IMR-90 (cell line): ENCODE data around the gene ZNF512. TPM values are rescaled to one million over a fixed set of nuclear protein-coding genes. Genes with fewer than 3 reads are reported as not detected.

Source experiments
- ATAC-seq: fragments of 200-7000 bp; cut with Tn5 transposase; 2 replicates; pipeline ENCODE4 v1.9.1; 2020; ENCODE audit warnings: low read depth, mild to moderate bottlenecking, moderate library complexity
- BruUV-seq: library from RNA; stranded (reverse); fragments of 400-500 nt; replicated peaks from 2 replicates; lab custom pipeline; 2021; lab: Mats Ljungman, UMichigan
- CTCF ChIA-PET: fragments of 300-600 bp; formaldehyde crosslinking; extraction: SDS; loops from one replicate; lab custom pipeline; 2021; ENCODE audit warnings: antibody characterized with exemption; lab: Yijun Ruan, JAX
- POLR2A ChIA-PET: fragments of 300-600 bp; sonication (Branson Sonifier 250); formaldehyde crosslinking; loops from one replicate; lab custom pipeline; 2022; ENCODE audit warnings: antibody characterized with exemption; ENCODE audit not compliant: unreplicated experiment; lab: Charles Lee
- DNase-seq: peaks from one replicate; pipeline ENCODE4 v3.0.0; 2013
- H2AFZ ChIP-seq: replicated peaks from 2 replicates; pipeline ENCODE3; 2013; ENCODE audit warnings: low read length, mild to moderate bottlenecking; ENCODE audit not compliant: poor library complexity
- H2AK5ac ChIP-seq: 2 replicates; pipeline ENCODE4 v1.6.1; 2013; ENCODE audit warnings: low read depth, low read length, inconsistent platforms
- H2AK9ac ChIP-seq: replicated peaks from 2 replicates; pipeline ENCODE3; 2013; ENCODE audit warnings: mild to moderate bottlenecking, low read depth, low read length, moderate library complexity; ENCODE audit not compliant: poor library complexity
- H2BK120ac ChIP-seq: 2 replicates; pipeline ENCODE4 v1.6.1; 2013; ENCODE audit warnings: low read depth, low read length, inconsistent platforms
- H2BK15ac ChIP-seq: 3 replicates; pipeline ENCODE4 v1.6.1; 2013; ENCODE audit warnings: low read depth, low read length, inconsistent platforms
- H2BK20ac ChIP-seq: 2 replicates; pipeline ENCODE4 v1.6.1; 2013; ENCODE audit warnings: low read depth, mild to moderate bottlenecking, inconsistent platforms, low read length, moderate library complexity
- H2BK5ac ChIP-seq: 2 replicates; pipeline ENCODE4 v1.6.1; 2013; ENCODE audit warnings: mild to moderate bottlenecking, low read depth, low read length, inconsistent platforms; ENCODE audit not compliant: poor library complexity, severe bottlenecking
- H3K14ac ChIP-seq: replicated peaks from 2 replicates; pipeline ENCODE4 v1.6.1; 2013; ENCODE audit warnings: low read depth, low read length, inconsistent platforms
- H3K18ac ChIP-seq: 2 replicates; pipeline ENCODE4 v1.6.1; 2013; ENCODE audit warnings: low read depth, low read length, control low read depth
- H3K23ac ChIP-seq: 2 replicates; pipeline ENCODE4 v1.6.1; 2013; ENCODE audit warnings: low read depth, low read length, inconsistent platforms
- H3K27ac ChIP-seq: 2 replicates; pipeline ENCODE4 v1.5.1; 2013; ENCODE audit warnings: mild to moderate bottlenecking, control low read depth, low read length; ENCODE audit not compliant: insufficient read depth
- H3K27me3 ChIP-seq: 2 replicates; pipeline ENCODE4 v1.6.1; 2013; ENCODE audit warnings: low read length; ENCODE audit not compliant: control insufficient read depth, insufficient read depth
- H3K36me3 ChIP-seq: 2 replicates; pipeline ENCODE4 v1.6.1; 2013; ENCODE audit warnings: low read length, mixed read lengths; ENCODE audit not compliant: control insufficient read depth, insufficient read depth
- H3K4ac ChIP-seq: 2 replicates; pipeline ENCODE4 v1.6.1; 2013; ENCODE audit warnings: low read depth, low read length, inconsistent platforms
- H3K4me1 ChIP-seq: 2 replicates; pipeline ENCODE4 v1.6.1; 2013; ENCODE audit warnings: low read length, mixed read lengths; ENCODE audit not compliant: control insufficient read depth, insufficient read depth
- H3K4me2 ChIP-seq: 2 replicates; pipeline ENCODE4 v1.6.1; 2013; ENCODE audit warnings: low read depth, mild to moderate bottlenecking, control low read depth, low read length, moderate library complexity
- H3K4me3 ChIP-seq: 2 replicates; pipeline ENCODE4 v1.5.1; 2013; ENCODE audit warnings: low read depth, mild to moderate bottlenecking, control low read depth, low read length, moderate library complexity; ENCODE audit not compliant: insufficient read depth
- H3K56ac ChIP-seq: 2 replicates; pipeline ENCODE4 v1.6.1; 2013; ENCODE audit warnings: low read length, inconsistent platforms; ENCODE audit not compliant: insufficient read depth; ENCODE audit errors: extremely low read depth
- H3K79me1 ChIP-seq, 2 experiments: 2 replicates each; pipeline ENCODE4 v1.6.1; 2013; ENCODE audit warnings: low read length in 2 of 2, inconsistent platforms in 1 of 2, low read depth in 1 of 2
- H3K9ac ChIP-seq: 2 replicates; pipeline ENCODE4 v1.6.1; 2013; ENCODE audit warnings: low read depth, low read length, control low read depth
- H3K9me1 ChIP-seq: 2 replicates; pipeline ENCODE4 v1.6.1; 2013; ENCODE audit warnings: low read length, inconsistent platforms; ENCODE audit not compliant: insufficient read depth
- H3K9me3 ChIP-seq: 2 replicates; pipeline ENCODE4 v1.6.1; 2013; ENCODE audit warnings: low read length; ENCODE audit not compliant: control insufficient read depth, insufficient read depth
- H4K20me1 ChIP-seq: 2 replicates; pipeline ENCODE4 v1.6.1; 2013; ENCODE audit warnings: low read length, inconsistent platforms; ENCODE audit not compliant: insufficient read depth
- H4K5ac ChIP-seq: 2 replicates; pipeline ENCODE4 v1.6.1; 2013; ENCODE audit warnings: mild to moderate bottlenecking, low read depth, low read length, control low read depth
- H4K8ac ChIP-seq, 2 experiments: 2 replicates each; pipeline ENCODE4 v1.6.1; 2013; ENCODE audit warnings: low read depth in 2 of 2, low read length in 2 of 2, control low read depth in 1 of 2, inconsistent platforms in 1 of 2
- H4K91ac ChIP-seq: 2 replicates; pipeline ENCODE4 v1.6.1; 2013; ENCODE audit warnings: low read depth, low read length, inconsistent platforms; ENCODE audit not compliant: insufficient read depth
- BHLHE40 ChIP-seq: fragments of 150-350 bp; IDR thresholded peaks from 2 replicates; pipeline ENCODE4 v1.6.1; 2016; ENCODE audit warnings: mild to moderate bottlenecking, low read depth, low read length
- CEBPB ChIP-seq: IDR thresholded peaks from 2 replicates; pipeline ENCODE4 v1.6.1; 2012; ENCODE audit warnings: low read depth, low read length, improper control_type of control experiment
- CHD1 ChIP-seq: IDR thresholded peaks from 2 replicates; pipeline ENCODE4 v1.6.1; 2012; ENCODE audit warnings: low read depth, low read length, improper control_type of control experiment
- CTCF ChIP-seq: conservative IDR thresholded peaks from 2 replicates; pipeline ENCODE4 v1.5.1; 2012; ENCODE audit warnings: mild to moderate bottlenecking, low read depth, low read length, improper control_type of control experiment
- ELK1 ChIP-seq: fragments of 150-350 bp; IDR thresholded peaks from 2 replicates; pipeline ENCODE4 v1.6.1; 2016; ENCODE audit warnings: low read depth, mild to moderate bottlenecking, low read length, moderate library complexity, borderline replicate concordance
- FOS ChIP-seq: fragments of 150-350 bp; IDR thresholded peaks from 2 replicates; pipeline ENCODE4 v1.6.1; 2016; ENCODE audit warnings: low read depth, low read length
- MAFK ChIP-seq: IDR thresholded peaks from 2 replicates; pipeline ENCODE4 v1.6.1; 2012; ENCODE audit warnings: low read depth, low read length, improper control_type of control experiment
- MAZ ChIP-seq: IDR thresholded peaks from 2 replicates; pipeline ENCODE4 v1.6.1; 2012; ENCODE audit warnings: low read depth, mild to moderate bottlenecking, low read length, improper control_type of control experiment, moderate library complexity, borderline replicate concordance
- MXI1 ChIP-seq: IDR thresholded peaks from 2 replicates; pipeline ENCODE4 v1.6.1; 2012; ENCODE audit warnings: low read depth, mild to moderate bottlenecking, low read length, moderate library complexity, borderline replicate concordance
- NFE2L2 ChIP-seq: fragments of 150-350 bp; IDR thresholded peaks from 2 replicates; pipeline ENCODE4 v1.6.1; 2016; ENCODE audit warnings: low read depth, mild to moderate bottlenecking, low read length
- POLR2A ChIP-seq: IDR thresholded peaks from 2 replicates; pipeline ENCODE4 v1.6.1; 2012; ENCODE audit warnings: mild to moderate bottlenecking, low read depth, low read length
- RAD21 ChIP-seq: IDR thresholded peaks from 2 replicates; pipeline ENCODE4 v1.6.1; 2012; ENCODE audit warnings: low read length, improper control_type of control experiment
- RFX5 ChIP-seq: IDR thresholded peaks from 2 replicates; pipeline ENCODE4 v1.8.0; 2012; ENCODE audit warnings: low read depth, mild to moderate bottlenecking, low read length, moderate library complexity
- USF2 ChIP-seq: fragments of 150-350 bp; IDR thresholded peaks from 2 replicates; pipeline ENCODE4 v1.6.1; 2017; ENCODE audit warnings: mild to moderate bottlenecking, antibody characterized with exemption, low read length, low read depth
- WGBS, 2 experiments: methylation state at CpG; one replicate each; pipeline versions ENCODE4 v1.1.5 to v1.1.7; 2013; ENCODE audit warnings: missing lambda C conversion rate in 2 of 2; ENCODE audit not compliant: insufficient read length in 1 of 2; ENCODE audit errors: extremely low coverage in 2 of 2; 5-methylcytosine and 5-hydroxymethylcytosine counted together
- dilution Hi-C: fragments of 300-500 bp; cut with HindIII; formaldehyde crosslinking; loops from one replicate; pipeline ENCODE4 v1.14.3; 2018; ENCODE audit warnings: low sequenced_read_pairs; ENCODE audit not compliant: unreplicated experiment
- in situ Hi-C: fragments of 300-500 bp; cut with MboI; formaldehyde crosslinking; loops from 3 replicates; pipeline ENCODE4 v1.14.3; 2019; ENCODE audit warnings: low sequenced_read_pairs, inconsistent platforms, mixed read lengths
- intact Hi-C: fragments of 100-400 bp; cut with micrococcal nuclease; formaldehyde crosslinking; loops from 2 replicates; pipeline ENCODE4 v1.10.0; 2022
- polyA plus RNA-seq, 3 experiments: library from polyadenylated mRNA; depleted of rRNA; stranded (reverse); fragments of >200 nt; gene quantifications; 2 replicates each; pipeline ENCODE4 v1.2.3, GENCODE V29; 2012; ENCODE audit warnings: low replicate concordance in 1 of 3
- total RNA-seq: library from RNA; depleted of rRNA; stranded (reverse); fragments of >200 nt; gene quantifications from 2 replicates; pipeline ENCODE4 v1.2.3, GENCODE V29; 2012

The ZNF512 gene
- total and polyA plus RNA-seq, 2 of the 4 experiments (the other 2 are of a cell fraction): 25.8 to 56.5 TPM

- H3K36me3 ChIP-seq: no peaks in the 10 kb centered on the region
- no peak overlapping the region for H3K18ac ChIP-seq
- H2BK120ac ChIP-seq: no peak overlapping the region
- POLR2A ChIA-PET: no interaction called here
- CTCF ChIA-PET: no interaction called here
- H2AK5ac ChIP-seq: no peak overlapping the region
- TF ChIP-seq RFX5 (no peak), MAZ (no peak), ELK1 (no peak), MAFK (no peak), FOS (no peak), BHLHE40 (no peak), USF2 (no peak), CHD1 (no peak), POLR2A (no peak), RAD21 (no peak), MXI1 (no peak), CEBPB (no peak), NFE2L2 (no peak), CTCF (no peak)
- in situ Hi-C loops: no loop called here
- no peaks in the 10 kb centered on the region; the same call in 1 of the 2 replicates for H3K27me3 ChIP-seq
- H4K91ac ChIP-seq: no peak overlapping the region
- H3K56ac ChIP-seq: no peak overlapping the region
- no peak overlapping the region for H3K23ac ChIP-seq
- H2BK15ac ChIP-seq: no peak overlapping the region
- H3K9ac ChIP-seq: no peak overlapping the region
- DNase-seq (no peak), ATAC-seq (no peak)
- no TSS peak for BruUV-seq
- no peak overlapping the region for H4K5ac ChIP-seq
- no peak overlapping the region for H2AK9ac ChIP-seq
- H4K8ac ChIP-seq: no peak overlapping the region
- WGBS, 2 experiments: no CpG with 5 or more reads among the region's 2 CpGs
- no peak overlapping the region for H3K4me3 ChIP-seq
- H4K20me1 ChIP-seq: no peaks in the 10 kb centered on the region
- H3K9me1 ChIP-seq: no peaks in the 10 kb centered on the region
- H3K4me1 ChIP-seq: no peaks in the 10 kb centered on the region
- H3K14ac ChIP-seq: no peak overlapping the region
- H3K9me3 ChIP-seq: no peaks in the 10 kb centered on the region
- H2AFZ ChIP-seq: no peak overlapping the region
- no peak overlapping the region for H3K4ac ChIP-seq
- H2BK5ac ChIP-seq: no peak overlapping the region
- H2BK20ac ChIP-seq: no peak overlapping the region
- no peak overlapping the region for H3K4me2 ChIP-seq
- dilution Hi-C loops: no loop called here
- no peaks in the 10 kb centered on the region for H3K79me1 ChIP-seq
- no peak overlapping the region for H3K27ac ChIP-seq
- intact Hi-C loops: no loop called here
These were observed 29.9 kb upstream of the ZNF512 start for GRCh38 chr2:27552941-27553340.
